ENCODE data around the gene INAFM2. TPM values are rescaled to one million over a fixed set of nuclear protein-coding genes. Genes with fewer than 3 reads are reported as not detected.

The INAFM2 gene
- total RNA-seq, 1 donor from 2014 or later: 9.5 TPM

- Mint-ChIP-seq H3K4me1 (peaks cover 29% of the 10 kb centered on the region), H3K27ac (no peak overlapping the region), H3K36me3 (ENCODE audit: low read depth) (no peaks in the 10 kb centered on the region), H3K4me3 (no peak overlapping the region), H3K27me3 (no peaks in the 10 kb centered on the region), H3K9me3 (no peaks in the 10 kb centered on the region)
- intact Hi-C loops (cut with micrococcal nuclease): loop anchor here (5.0 kb wide), 1 partner anchor 648 kb away; no protein-coding TSS in a partner anchor
- ChIA-PET POLR2A (interaction anchor here (0.6 to 2.5 kb wide), 4 partner anchors 9 to 27 kb away, joined by 3 to 10 read pairs (median 4); partner anchors contain the start of gene INAFM2), CTCF (interaction anchor here (1.4 to 13.8 kb wide), 6 partner anchors 9 to 117 kb away, joined by 5 to 310 read pairs (median 32); partner anchors contain the start of genes INAFM2 and PLCB2)
- DNase-seq (no peak), ATAC-seq (ENCODE audit: low read depth) (no peak)
- TF ChIP-seq CTCF (IDR thresholded peaks at IDR 0.05): no peak
These were observed 11.7 kb downstream of the INAFM2 start for GRCh38 chr15:40334941-40335795.

GRCh38 chr15:40335938-40336743 is 12.6 kb downstream of the INAFM2 start:
- no peaks in the 10 kb centered on the region for H3K27me3 Mint-ChIP-seq
- DNase-seq (no peak), ATAC-seq (ENCODE audit: low read depth) (no peak)
- POLR2A ChIA-PET: interaction anchor here (0.6 to 2.5 kb wide), 12 partner anchors 7 to 288 kb away, joined by 3 to 19 read pairs (median 6); partner anchors contain the start of genes ANKRD63, INAFM2 and PLCB2
- H3K27ac Mint-ChIP-seq: no peak overlapping the region
- H3K9me3 Mint-ChIP-seq: no peaks in the 10 kb centered on the region
- no peak overlapping the region for H3K4me3 Mint-ChIP-seq
- CTCF ChIA-PET: interaction anchor here (0.6 to 13.8 kb wide), 18 partner anchors 9 to 536 kb away, joined by 3 to 310 read pairs (median 10); partner anchors contain the start of genes ANKRD63, DISP2, INAFM2 and PLCB2
- H3K4me1 Mint-ChIP-seq: peaks cover 29% of the 10 kb centered on the region
- intact Hi-C loops (cut with micrococcal nuclease): loop anchor here (5.0 kb wide), 1 partner anchor 649 kb away; no protein-coding TSS in a partner anchor
- H3K36me3 Mint-ChIP-seq (ENCODE audit: low read depth): no peaks in the 10 kb centered on the region
- TF ChIP-seq CTCF (IDR thresholded peaks at IDR 0.05): no peak

- Mint-ChIP-seq H3K9me3 (no peaks in the 10 kb centered on the region), H3K36me3 (ENCODE audit: low read depth) (no peaks in the 10 kb centered on the region), H3K27me3 (no peaks in the 10 kb centered on the region), H3K27ac (no peak overlapping the region), H3K4me1 (peaks cover 29% of the 10 kb centered on the region), H3K4me3 (no peak overlapping the region)
- ATAC-seq (ENCODE audit: low read depth) (no peak), DNase-seq (no peak)
- no peak for TF ChIP-seq CTCF (IDR thresholded peaks at IDR 0.05)
- CTCF ChIA-PET: interaction anchor here (0.9 to 13.8 kb wide), 18 partner anchors 10 to 291 kb away, joined by 3 to 310 read pairs (median 10); partner anchors contain the start of genes ANKRD63, DISP2, INAFM2 and PLCB2
- intact Hi-C loops (cut with micrococcal nuclease): loop anchor here (5.0 kb wide), 1 partner anchor 649 kb away; no protein-coding TSS in a partner anchor
- POLR2A ChIA-PET: interaction anchor here (0.5 to 2.3 kb wide), 11 partner anchors 8 to 289 kb away, joined by 3 to 19 read pairs (median 5); partner anchors contain the start of genes ANKRD63, INAFM2 and PLCB2
These were observed 13.2 kb downstream of the INAFM2 start for GRCh38 chr15:40336744-40337122.

GRCh38 chr15:40337597-40337996 is 14.1 kb downstream of the INAFM2 start:
- DNase-seq: no peak
- no peaks in the 10 kb centered on the region for H3K27me3 Mint-ChIP-seq
- no peak for ATAC-seq (ENCODE audit: low read depth)
- CTCF ChIA-PET: interaction anchor here (0.7 to 13.8 kb wide), 26 partner anchors 11 to 653 kb away, joined by 3 to 310 read pairs (median 6); partner anchors contain the start of genes ANKRD63, DISP2, EIF2AK4 and INAFM2
- intact Hi-C loops (cut with micrococcal nuclease): loop anchor here (5.0 kb wide), 1 partner anchor 650 kb away; no protein-coding TSS in a partner anchor
- POLR2A ChIA-PET: interaction anchor here (1.0 to 2.3 kb wide), 8 partner anchors 12 to 290 kb away, joined by 3 to 19 read pairs (median 6); partner anchors contain the start of genes INAFM2 and PLCB2
- no peaks in the 10 kb centered on the region for H3K9me3 Mint-ChIP-seq
- no peak overlapping the region for H3K4me3 Mint-ChIP-seq
- H3K4me1 Mint-ChIP-seq: peaks cover 27% of the 10 kb centered on the region
- no peaks in the 10 kb centered on the region for H3K36me3 Mint-ChIP-seq (ENCODE audit: low read depth)
- no peak overlapping the region for H3K27ac Mint-ChIP-seq
- TF ChIP-seq CTCF (IDR thresholded peaks at IDR 0.05): no peak

All from activated B cell treated with CpG ODN at 0.5 μM for 24 hours (primary cell).